HTR-8/SVneo (cell line): ENCODE measurements around the gene CNGA2.
"Not testable (repeated sequence)": the region's sequence is repeated elsewhere in the genome, so short reads cannot be mapped to it uniquely, and the experiment has no call there.

Source experiments
- DNase-seq: peaks from one replicate; pipeline ENCODE4 v3.0.0; 2011; ENCODE audit warnings: low spot score, mixed read lengths; ENCODE audit not compliant: insufficient read length
- FAIRE-seq: peaks from 2 replicates; lab custom pipeline; 2011; peaks lifted over from hg19 to GRCh38; lab: Jason Lieb, UNC

CNGA2 gene

DNA sequence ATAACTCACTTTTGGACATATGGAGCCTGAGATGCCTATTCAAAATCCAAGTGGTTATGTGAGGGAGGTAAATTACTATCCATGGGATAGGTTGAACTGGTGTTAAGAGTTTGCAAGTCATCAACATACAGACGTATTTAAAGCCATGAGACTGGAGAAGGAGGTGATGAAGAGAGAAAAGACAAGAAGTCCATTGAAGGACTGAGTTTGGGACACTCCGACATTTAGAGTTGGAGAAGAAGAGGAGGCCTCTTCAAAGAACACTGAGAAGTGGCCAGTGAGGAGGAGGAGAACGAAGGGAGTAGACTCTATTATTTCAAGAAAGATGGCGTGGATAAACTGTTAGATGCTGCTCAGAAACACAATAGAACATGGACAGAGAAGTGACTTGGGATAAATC is at the start of gene CNGA2:
CNGA2 (plus strand) TSS at position 301 of the 400 bp plus-strand sequence. CDS start 3,738 bp downstream, outside the sequence.
- DNase-seq (no peak), FAIRE-seq (no peak)

DNA sequence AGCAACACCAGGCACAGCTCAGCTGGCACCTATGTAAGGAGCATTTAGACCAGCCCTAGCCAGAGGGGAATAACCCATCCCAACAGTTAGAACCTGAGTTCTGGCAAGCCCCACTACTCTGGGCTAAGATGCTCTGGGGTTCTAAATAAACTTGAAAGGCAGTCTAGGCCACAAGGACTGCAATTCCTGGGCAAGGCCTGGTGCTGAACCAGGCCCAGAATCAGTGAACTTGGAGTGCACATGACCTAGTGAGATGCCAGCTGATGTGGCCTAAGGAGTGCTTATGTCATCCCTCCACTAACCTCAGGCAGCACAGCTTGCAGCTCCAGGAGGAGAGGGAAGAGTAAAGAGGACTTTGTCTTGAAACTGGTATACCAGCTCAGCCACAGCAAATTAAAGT is 46.9 kb upstream of the CNGA2 start:
- FAIRE-seq: no peak

DNA sequence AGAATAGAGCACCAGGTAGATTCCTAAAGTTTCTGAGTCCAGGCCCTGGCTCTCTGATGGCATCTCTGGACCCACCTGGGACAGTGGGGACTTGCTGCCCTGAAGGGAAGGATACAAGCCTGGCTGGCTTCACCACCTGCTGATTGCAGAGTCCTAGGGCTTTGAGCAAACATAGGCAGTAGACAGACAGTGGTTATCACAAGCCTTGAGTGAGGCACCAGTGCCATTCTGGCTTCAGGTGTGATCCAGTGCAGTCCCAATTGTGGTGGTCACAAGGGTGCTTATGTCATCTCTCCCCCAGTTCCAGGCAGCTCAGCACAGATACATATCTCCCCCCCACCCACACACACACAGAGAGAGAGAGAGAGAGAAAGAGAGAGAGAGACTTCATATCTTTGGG is 45.9 kb upstream of the CNGA2 start:
- FAIRE-seq (no peak), DNase-seq (no peak)

More for the DNA sequence above, 46.9 kb upstream of the CNGA2 start:
- no peak for DNase-seq

DNA sequence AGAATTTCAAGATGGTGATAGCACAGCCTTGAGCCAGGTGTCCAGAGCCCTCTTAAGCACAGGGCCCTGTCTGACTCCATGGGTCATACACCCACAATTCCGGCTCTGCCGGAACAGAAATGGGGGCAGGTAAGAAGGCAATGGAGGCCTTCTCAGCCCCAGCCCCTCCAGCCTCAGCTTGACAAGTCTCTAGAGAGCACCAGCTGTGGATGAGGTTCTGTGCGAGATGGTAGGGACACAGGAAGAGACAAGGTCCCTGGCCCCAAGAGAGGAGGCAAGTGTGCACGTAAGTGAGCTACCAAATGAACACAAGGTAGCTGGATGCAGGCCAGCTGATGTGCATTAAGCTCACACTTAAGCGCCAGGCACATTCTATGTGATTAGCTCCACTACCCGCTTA is 41.7 kb upstream of the CNGA2 start:
- no peak for DNase-seq
- FAIRE-seq: no peak

DNA sequence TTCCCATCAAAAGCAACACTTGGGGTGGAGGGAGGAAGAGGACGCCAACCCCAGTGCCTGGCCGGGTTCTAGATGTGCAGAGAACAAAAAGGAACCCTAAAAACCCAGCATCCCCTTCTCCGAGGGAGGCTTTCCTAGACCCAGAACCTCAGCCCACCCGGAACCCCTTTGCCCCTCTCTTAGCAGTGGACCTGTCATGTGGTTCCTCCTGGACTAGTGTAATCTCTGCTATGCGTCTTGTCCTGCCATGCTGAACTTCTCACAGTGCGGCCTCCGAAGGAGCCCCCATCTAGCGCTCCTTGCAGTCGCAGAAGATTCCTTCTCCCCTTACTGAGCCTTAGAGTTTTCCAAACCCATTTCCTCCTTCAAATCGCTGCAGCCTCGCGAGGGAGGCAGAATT is 40.4 kb upstream of the CNGA2 start:
- no peak for DNase-seq
- no peak for FAIRE-seq

DNA sequence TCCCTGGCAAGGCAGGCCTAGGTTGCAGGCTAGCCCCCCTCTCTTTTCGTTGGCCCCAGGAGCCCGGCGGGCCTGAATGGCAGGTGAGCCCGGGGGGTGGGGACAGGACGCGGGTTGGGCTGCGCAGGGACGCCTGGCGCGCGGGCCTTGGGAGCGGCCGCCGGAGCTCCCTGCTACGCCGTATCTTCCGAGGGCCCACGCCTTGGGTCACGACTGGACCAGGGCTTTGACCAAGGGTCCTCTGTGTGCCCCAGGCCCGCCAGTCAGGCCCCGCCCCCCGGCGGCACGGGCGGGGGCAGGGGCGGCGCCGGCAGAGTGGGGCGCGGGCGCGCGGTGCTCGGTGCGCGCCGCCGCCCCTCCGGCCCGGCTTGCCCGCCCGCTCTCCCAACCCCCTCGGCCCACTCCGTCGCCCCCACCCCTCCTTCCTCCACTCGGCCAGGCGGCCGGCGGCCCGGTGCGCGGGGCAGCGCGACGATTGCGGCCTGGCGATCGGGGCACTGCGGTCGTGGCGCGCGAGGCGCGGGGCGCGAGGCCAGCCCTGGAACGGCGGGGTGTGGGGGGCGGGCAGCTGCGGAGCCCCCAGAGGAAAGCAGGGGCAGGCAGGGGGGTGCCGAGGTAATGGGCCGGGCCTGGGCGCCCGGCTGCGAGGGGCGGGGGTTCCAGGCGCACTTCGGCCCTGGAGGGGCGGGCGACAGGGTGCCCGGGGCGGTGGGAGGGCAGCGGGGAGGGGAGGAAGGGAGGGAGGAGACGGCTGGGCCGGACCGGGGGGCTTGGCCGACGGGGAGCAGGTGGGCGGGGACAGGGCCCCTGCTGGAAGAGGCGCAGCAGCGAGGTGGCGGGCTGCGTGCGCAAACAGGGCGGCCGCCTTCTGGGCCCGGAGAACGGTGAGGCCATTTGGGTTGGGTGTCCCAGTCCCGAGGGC is 39.6 kb upstream of the CNGA2 start, which contains the start of gene PRRG3:
PRRG3 (plus strand) TSS at position 798 of the 922 bp plus-strand sequence. CDS start 3,357 bp downstream, outside the sequence.
- no peak for FAIRE-seq
- DNase-seq: no peak

DNA sequence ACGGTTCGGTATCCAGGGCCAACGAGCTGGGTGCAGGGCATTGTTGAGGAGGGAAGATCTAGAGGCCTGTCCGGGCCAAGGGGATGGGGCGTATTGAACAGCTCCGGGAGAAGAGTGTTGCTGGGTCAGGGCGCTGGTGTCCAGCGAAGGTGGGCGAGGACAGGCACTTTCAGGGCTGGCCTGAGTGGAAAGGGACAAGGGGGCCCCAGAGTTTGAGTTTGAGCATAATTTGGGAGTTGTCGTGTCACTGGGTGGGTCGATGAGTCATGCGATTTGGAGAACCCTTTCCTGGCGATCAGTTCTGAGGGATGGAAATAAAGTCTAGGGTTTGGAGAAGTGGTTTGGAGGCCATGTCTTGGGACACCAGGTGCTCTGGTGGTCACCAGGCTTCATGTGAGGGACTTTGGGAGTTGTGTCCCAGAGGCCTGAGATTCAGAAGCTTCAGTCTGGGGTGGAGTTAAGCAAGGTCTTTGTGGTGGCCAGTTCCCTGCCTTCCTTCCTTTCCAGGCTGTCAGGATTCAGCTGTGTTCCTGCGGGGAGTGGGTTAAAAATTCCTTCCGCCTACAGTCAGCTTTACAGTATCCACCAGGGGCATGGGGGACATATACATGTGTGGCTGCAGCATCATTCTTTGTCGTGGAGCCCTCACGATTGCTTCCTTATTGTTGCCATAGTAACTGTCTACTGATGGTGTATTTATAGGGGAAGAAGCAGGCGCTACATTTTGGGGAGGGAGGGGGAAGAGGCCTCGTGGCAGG is 38.8 kb upstream of the CNGA2 start:
- DNase-seq (no peak), FAIRE-seq (no peak)

DNA sequence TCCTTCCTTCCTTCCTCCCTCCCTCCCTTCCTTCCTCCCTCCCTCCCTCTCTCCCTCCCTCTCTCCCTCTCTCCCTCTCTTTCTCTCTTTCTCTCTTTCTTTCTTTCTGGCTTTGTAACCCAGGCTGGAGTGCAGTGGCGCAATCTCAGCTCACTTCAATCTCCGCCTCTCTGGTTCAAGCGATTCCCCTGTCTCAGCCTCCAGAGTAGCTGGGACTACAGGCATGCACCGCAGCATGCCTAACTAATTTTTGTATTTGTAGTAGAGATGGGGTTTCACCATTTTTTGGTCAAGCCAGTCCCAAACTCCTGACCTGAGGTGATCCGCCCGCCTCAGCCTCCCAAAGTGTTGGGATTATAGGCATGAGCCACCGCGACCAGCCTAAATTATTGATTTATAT is 37.5 kb upstream of the CNGA2 start:
- not testable (repeated sequence) for FAIRE-seq, DNase-seq

DNA sequence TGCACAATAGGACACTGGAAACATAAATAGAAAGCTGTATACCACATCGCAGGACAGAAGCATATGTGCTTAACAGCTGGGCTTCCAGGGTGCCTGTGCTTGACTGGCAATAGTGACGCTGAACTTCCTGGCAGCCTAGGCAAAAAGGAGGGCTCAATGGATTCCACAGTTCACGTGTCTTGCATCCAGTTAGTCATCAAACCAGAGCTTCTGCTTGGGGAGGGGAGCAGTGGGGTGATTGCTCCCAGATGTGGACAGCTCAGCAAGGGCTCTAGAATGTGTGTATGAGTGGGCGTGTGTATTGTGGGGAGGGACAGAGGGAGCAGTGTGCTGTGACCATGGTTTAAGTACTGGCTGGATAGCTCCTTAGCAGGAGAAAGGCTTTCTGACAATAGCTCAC is 37.0 kb upstream of the CNGA2 start:
- no peak for FAIRE-seq
- DNase-seq: no peak

DNA sequence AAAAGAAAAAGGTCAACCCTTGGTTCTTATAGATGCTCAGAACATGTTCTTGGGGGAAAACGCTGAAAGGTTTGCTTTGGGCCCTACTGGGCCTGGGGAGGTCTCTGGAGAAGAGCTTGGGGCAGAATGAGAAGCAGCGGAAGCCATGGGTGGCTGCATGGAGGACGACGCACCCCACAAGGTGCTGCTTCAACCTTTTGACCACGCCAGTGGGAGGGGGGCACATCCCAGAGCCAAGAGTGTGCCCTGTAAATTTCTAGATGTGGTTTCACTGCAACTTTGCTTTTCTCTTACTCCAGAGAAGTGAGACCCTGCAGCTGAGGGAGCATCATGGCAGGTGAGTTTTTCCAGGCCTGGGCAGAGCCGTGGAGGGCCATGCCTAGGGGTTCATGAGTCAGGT is 36.1 kb upstream of the CNGA2 start:
- DNase-seq: no peak
- FAIRE-seq: no peak

DNA sequence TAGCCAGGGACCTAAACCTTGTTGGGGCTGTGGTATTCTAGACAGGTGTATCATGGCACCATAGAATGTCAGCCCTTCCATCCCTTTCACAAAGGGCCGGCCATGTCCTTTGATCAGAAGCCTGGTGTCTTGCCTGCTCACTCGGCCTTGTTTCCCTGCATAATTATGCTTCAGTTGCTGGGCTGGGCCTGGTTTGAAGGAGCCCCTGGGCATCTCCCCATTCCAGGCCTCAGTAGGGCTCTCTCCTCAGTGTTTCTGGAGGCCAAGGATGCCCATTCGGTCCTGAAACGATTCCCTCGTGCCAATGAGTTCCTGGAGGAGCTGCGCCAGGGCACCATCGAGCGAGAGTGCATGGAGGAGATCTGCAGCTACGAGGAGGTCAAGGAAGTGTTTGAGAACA is 34.8 kb upstream of the CNGA2 start:
- no peak for DNase-seq
- FAIRE-seq: no peak

DNA sequence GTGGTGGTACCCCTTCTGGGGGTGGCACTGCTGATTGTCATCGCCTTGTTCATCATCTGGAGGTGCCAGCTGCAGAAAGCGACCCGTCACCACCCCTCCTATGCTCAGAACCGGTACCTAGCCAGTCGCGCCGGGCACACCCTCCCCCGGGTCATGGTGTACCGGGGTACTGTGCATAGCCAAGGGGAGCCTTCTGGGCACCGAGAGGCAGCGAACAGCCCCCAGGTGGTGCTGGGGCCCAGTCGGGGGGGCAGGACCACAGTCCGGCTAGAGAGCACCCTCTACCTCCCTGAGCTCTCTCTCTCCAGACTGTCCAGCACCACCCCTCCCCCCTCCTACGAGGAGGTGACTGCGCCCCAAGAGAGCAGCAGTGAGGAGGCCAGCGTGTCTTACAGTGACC is 34.0 kb upstream of the CNGA2 start:
- DNase-seq: no peak
- no peak for FAIRE-seq

DNA sequence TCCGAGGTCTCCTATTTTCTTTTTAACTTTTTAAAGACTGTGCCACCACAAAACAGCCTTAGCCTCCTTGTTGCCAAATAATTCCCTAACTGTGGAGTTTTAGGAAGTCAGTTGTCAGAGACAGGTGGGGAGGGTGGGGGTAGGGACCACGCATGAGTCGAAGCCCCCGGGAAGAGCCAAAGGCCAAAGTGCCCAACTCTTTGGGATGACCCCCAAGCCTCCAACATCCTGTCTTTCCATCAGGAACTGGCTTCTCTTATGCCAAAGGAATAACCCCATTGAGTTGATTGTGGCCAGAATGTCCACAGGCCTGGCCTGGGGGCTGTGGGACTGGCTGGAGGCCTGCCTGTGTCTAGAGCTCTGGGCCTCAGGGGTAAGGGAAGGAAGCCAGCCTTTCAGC is 33.5 kb upstream of the CNGA2 start:
- FAIRE-seq: no peak
- no peak for DNase-seq

DNA sequence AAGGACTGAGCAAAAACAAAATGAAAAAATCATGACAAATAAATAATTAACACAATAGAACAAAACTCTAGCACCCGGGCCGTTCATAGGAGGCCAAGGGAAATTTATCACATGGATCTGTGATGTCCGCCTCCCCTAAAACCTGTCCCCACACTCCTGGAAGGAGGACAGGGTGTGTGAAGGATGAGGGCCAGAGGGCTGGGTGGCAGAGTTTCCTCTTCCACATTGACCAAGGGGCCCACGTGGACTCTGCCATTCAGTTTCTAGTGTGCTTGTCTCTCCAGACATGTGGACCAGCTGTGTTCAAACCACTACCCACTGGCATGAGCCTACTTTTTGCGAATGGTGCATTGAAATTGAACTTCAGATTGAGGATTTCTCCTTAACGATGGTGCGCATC is 33.0 kb upstream of the CNGA2 start:
- FAIRE-seq: no peak
- no peak for DNase-seq

DNA sequence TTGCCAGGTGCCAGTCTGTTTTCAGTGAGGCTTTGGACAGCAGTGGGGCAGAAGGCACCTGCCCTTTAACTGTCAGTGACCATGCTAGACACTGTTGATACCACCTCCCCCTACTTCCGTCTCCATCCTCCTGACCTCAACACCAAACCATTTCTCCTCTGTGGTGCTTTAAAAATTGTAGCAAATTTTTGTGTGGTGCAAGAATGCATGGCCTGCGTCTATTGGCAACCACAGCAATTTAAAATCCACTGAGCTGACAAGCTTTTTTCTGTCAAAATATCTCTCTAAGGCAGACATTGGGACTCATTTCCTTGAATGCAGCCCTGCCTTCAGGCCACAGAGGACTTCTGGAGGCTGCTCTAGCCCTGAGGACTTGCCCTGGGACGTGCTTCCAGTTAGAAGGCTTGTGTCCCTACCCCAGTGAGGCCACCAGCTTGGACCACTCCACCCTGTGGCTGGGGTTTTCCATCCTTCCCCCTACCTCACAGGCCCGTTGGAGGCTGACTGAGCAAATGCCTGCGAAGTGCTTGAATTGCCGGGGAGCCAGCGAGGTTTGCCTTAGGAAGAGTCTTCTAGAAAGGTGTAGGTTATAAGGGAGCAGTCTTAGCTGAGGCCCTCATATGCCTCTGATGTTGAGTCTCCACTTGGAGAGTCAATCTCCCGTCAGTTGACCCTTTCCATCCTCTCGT is 32.4 kb upstream of the CNGA2 start:
- DNase-seq: no peak
- FAIRE-seq: no peak

DNA sequence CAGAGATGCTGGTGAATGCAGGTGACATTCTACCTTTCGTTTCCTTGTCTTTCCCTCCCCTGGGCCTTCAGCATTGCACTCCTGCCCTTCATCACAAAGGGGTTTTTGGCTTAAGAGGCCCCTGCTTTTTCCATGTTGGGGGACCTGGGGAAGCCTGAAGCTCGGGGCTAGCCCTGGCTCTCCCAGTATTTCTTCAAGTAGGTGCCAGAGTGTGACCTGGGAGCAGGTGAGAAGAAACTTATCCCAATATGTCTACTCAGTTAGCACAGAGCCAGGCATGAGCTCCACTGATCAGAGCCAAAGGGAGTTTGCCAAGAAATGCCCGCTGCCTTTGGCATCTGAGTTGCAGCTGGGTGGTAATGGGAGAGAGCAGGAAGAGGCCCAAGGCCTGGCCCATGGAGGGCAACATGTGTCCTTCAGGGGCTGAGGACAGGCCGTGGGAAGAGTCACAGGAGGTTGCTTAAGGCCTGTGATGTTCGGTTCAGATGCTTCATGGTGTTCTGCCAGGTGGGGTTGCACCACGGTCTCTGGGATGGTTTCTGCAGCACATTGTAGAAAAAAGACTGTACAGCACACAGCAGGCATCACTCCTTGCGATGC is 31.7 kb upstream of the CNGA2 start:
- FAIRE-seq: no peak

DNA sequence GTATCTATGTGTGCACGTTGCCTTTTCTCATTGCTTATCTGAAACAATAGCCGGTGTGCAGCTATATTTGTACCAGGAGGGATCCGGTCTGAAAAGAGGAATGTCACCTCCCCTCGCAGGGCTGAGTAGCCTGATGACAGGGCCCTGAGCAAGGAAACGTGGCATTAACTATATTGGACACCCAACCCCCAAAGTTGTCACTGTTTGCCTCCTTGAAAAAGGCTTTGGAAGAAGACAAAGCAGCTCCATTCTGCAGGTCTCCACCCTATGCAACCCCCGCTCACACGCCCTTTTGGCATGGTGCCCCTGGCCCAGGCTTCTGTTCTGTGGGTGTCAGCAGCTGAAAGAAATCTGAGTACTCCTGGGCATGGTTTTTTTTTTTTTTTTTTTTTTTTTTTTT is 31.1 kb upstream of the CNGA2 start:
- DNase-seq (no peak), FAIRE-seq (no peak)

More for the DNA sequence above, 31.7 kb upstream of the CNGA2 start:
- DNase-seq: no peak

DNA sequence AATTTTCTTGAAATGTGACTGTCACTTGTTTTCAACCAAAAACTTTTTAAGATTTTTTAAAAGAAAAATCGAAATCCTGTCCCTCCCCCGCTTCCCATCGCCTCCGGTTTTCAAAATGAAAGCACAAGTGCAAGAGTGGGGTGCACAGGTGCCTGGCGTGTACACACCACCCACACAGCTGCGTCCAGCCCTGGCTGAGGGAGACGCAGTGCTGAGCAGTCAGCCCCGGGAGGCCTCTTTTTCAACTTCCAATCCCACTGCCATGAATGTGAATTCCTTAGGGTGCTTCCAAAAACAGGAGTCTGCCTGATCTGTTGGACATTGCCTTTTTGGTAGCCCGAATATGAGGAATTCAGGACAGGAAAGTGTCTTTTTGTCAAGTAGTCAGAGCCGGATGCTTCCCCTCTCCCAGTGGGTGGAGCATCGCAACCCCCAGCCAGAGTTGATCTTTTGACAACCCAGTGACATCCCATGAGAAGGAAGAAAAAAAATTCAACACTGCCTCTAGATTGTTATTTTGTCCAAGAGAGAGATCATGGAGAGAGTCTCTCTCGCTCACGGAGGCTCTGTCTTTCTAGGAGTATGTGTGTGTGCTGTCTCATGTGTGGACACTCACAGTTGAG is 30.4 kb upstream of the CNGA2 start:
- no peak for DNase-seq
- FAIRE-seq: no peak

DNA sequence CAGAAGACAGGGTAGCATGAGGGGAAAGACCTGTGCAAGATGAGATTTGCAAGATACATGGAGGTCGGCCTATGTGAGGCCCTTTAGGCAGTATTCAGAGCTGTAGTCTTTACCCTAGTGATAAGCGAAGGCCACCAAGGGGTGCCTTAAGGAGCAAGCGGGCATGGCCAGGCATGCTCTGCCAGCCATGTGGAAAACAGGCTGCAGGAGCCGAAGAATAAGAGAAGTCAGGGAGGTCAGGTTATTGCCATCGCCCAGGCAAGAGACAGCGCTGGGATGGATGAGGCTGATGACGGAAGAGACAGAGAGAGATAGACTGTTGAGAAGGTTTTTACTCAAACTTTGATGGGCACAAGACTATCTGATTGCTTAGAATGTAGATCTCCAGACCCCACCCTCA is 25.7 kb upstream of the CNGA2 start:
- no peak for FAIRE-seq
- DNase-seq: no peak

DNA sequence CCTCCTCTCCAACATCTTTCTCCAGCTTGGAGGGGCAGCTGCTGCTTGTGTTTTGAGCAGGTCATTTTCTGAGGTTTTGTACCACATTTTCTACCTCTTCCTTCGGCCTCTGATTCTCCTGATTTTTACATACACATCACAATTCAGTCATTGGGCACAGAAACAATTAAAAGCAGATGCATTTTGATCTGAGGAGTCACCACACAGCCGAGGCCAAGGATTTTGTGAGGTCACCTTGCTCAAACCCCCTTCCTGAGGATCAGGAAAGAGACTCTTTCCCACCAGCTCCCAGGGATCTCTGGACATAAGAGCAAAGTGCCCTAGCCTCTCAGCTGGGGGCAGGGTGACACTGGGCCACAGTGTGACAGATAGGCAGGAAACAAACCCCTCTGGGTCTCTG is 24.1 kb upstream of the CNGA2 start:
- DNase-seq (no peak), FAIRE-seq (no peak)
